Endothelial cell of umbilical vein (primary cell): Measurements from ENCODE around the gene IGFBP2. TPM values are rescaled to one million over a fixed set of nuclear protein-coding genes. Genes with fewer than 3 reads are reported as not detected.

Experiments used
- BruUV-seq: library from RNA; stranded (reverse); fragments of 400-500 nt; replicated peaks from 2 replicates; lab custom pipeline; 2021; lab: Mats Ljungman, UMichigan
- CTCF ChIA-PET: fragments of 300-600, 350-600 bp; sonication (Branson Sonifier 250); formaldehyde crosslinking; loops from one replicate; lab custom pipeline; 2021; ENCODE audit warnings: antibody characterized with exemption, inconsistent platforms; lab: Charles Lee
- POLR2A ChIA-PET: fragments of 300-600, 350-600 bp; sonication (Branson Sonifier 250); formaldehyde crosslinking; loops from one replicate; lab custom pipeline; 2021; ENCODE audit warnings: antibody characterized with exemption, inconsistent platforms; lab: Charles Lee
- DNase-seq: peaks from one replicate; pipeline ENCODE4 v3.0.0-alpha.2; 2011; ENCODE audit warnings: low read depth, low spot score
- FAIRE-seq: peaks from 2 replicates; lab custom pipeline; 2011; peaks lifted over from hg19 to GRCh38; lab: Jason Lieb, UNC
- H2AFZ ChIP-seq: 2 replicates; pipeline ENCODE4 v1.6.0; 2012; ENCODE audit warnings: low read depth, low read length, control low read depth, inconsistent platforms
- H3K27ac ChIP-seq: 2 replicates; pipeline ENCODE4 v1.5.1; 2011; ENCODE audit warnings: low read depth, mild to moderate bottlenecking, control low read depth, low read length, moderate library complexity; ENCODE audit not compliant: insufficient read depth
- H3K27me3 ChIP-seq, 2 experiments: 2 replicates each; pipeline versions ENCODE4 v1.6.0 to v1.6.1; 2011; ENCODE audit warnings: low read length in 2 of 2, mixed read lengths in 1 of 2; ENCODE audit not compliant: control insufficient read depth in 2 of 2, insufficient read depth in 2 of 2
- H3K36me3 ChIP-seq, 2 experiments: 2 replicates in 1 of 2; 3 replicates in 1 of 2; pipeline ENCODE4 v1.5.1; 2011; ENCODE audit warnings: low read length in 2 of 2, mild to moderate bottlenecking in 1 of 2, moderate library complexity in 1 of 2; ENCODE audit not compliant: control insufficient read depth in 2 of 2, insufficient read depth in 2 of 2; ENCODE audit errors: extremely low read depth in 1 of 2
- H3K4me1 ChIP-seq: 3 replicates; pipeline ENCODE4 v1.5.1; 2011; ENCODE audit warnings: mild to moderate bottlenecking, low read length; ENCODE audit not compliant: control insufficient read depth, insufficient read depth; ENCODE audit errors: extremely low read depth
- H3K4me2 ChIP-seq: 2 replicates; pipeline ENCODE4 v1.6.1; 2011; ENCODE audit warnings: low read length, control low read depth, mixed read lengths; ENCODE audit not compliant: insufficient read depth
- H3K4me3 ChIP-seq, 3 experiments: fragments of 200-600 bp in 1 of 3; sonication (generic), shearing (Covaris generic) in 1 of 3; replicated peaks in 1 of 3; 2 replicates each; pipeline ENCODE4 v1.5.1; 2011 to 2016; ENCODE audit warnings: control low read depth in 3 of 3, low read length in 3 of 3, mild to moderate bottlenecking in 2 of 3, inconsistent platforms in 1 of 3, low read depth in 1 of 3, moderate library complexity in 1 of 3; ENCODE audit not compliant: insufficient read depth in 1 of 3
- H3K79me2 ChIP-seq: 2 replicates; pipeline ENCODE4 v1.6.0; 2012; ENCODE audit warnings: low read length, inconsistent platforms; ENCODE audit not compliant: control insufficient read depth, insufficient read depth
- H3K9ac ChIP-seq: replicated peaks from 2 replicates; pipeline ENCODE3; 2011; ENCODE audit warnings: low read length, control low read depth; ENCODE audit not compliant: insufficient read depth; ENCODE audit errors: extremely low read depth
- H3K9me1 ChIP-seq: replicated peaks from 3 replicates; pipeline ENCODE4 v1.6.0; 2011; ENCODE audit warnings: mild to moderate bottlenecking, low read length; ENCODE audit not compliant: control insufficient read depth, insufficient read depth; ENCODE audit errors: extremely low read depth
- H3K9me3 ChIP-seq: replicated peaks from 2 replicates; pipeline ENCODE4 v1.5.1; 2012; ENCODE audit warnings: low read length, inconsistent platforms; ENCODE audit not compliant: control insufficient read depth, insufficient read depth
- H4K20me1 ChIP-seq: replicated peaks from 2 replicates; pipeline ENCODE3; 2011; ENCODE audit warnings: mild to moderate bottlenecking, low read length; ENCODE audit not compliant: control insufficient read depth, insufficient read depth; ENCODE audit errors: extremely low read depth
- EZH2 ChIP-seq: IDR thresholded peaks from 2 replicates; pipeline ENCODE4 v1.6.1; 2012; ENCODE audit warnings: borderline replicate concordance, low read depth, mild to moderate bottlenecking, moderate library complexity, low read length, inconsistent platforms; ENCODE audit not compliant: severe bottlenecking
- FOS ChIP-seq: IDR thresholded peaks from 2 replicates; pipeline ENCODE4 v1.6.1; 2011; ENCODE audit warnings: mild to moderate bottlenecking, low read length, moderate library complexity, borderline replicate concordance; ENCODE audit not compliant: insufficient read depth
- GATA2 ChIP-seq: IDR thresholded peaks from 2 replicates; pipeline ENCODE4 v1.7.0; 2011; ENCODE audit warnings: low read depth, mild to moderate bottlenecking, moderate library complexity, mixed read lengths, low read length; ENCODE audit not compliant: insufficient read length, insufficient read depth
- JUN ChIP-seq: IDR thresholded peaks from 2 replicates; pipeline ENCODE4 v1.6.1; 2011; ENCODE audit warnings: borderline replicate concordance, low read depth; ENCODE audit not compliant: insufficient read length, insufficient read depth
- MYC ChIP-seq: IDR thresholded peaks from one replicate; pipeline ENCODE4 v1.6.1; 2011; ENCODE audit warnings: mild to moderate bottlenecking, low read depth, low read length
- POLR2A ChIP-seq: IDR thresholded peaks from 2 replicates; pipeline ENCODE4 v1.6.1; 2012; ENCODE audit warnings: low read depth, mild to moderate bottlenecking, control low read depth, low read length
- POLR2AphosphoS5 ChIP-seq: IDR thresholded peaks from 2 replicates; pipeline ENCODE4 v1.6.1; 2012; ENCODE audit warnings: low read depth, mild to moderate bottlenecking, control low read depth, low read length, moderate library complexity; ENCODE audit not compliant: insufficient read depth
- dilution Hi-C: fragments of 300-500 bp; cut with MboI; formaldehyde crosslinking; loops from one replicate; pipeline ENCODE4 v1.15.0; 2019; ENCODE audit warnings: low sequenced_read_pairs; ENCODE audit not compliant: extremely low pct_ligation_motif_present
- intact Hi-C: fragments of 100-400 bp; cut with micrococcal nuclease; formaldehyde crosslinking; loops from one replicate; pipeline ENCODE4 v1.10.0; 2022
- polyA plus RNA-seq, 4 experiments: library from polyadenylated mRNA; depleted of rRNA in 3 of 4; stranded (reverse) in 3 of 4; unstranded in 1 of 4; fragments of >200 nt; gene quantifications; 2 replicates each; pipeline versions ENCODE4 v1.2.1 to v1.2.3, GENCODE V29; 2011 to 2012; ENCODE audit warnings: missing spikeins in 1 of 4
- total RNA-seq: library from RNA; stranded (reverse); gene quantifications from 2 replicates; pipeline ENCODE4 v1.2.3, GENCODE V29; 2021
- TF ChIP-seq, protein P1 (sequence below): IDR thresholded peaks from 2 replicates; pipeline ENCODE4 v1.6.1; 2011; ENCODE audit not compliant: insufficient read depth, insufficient read length
- TF ChIP-seq, protein P2 (sequence below), 2 donors: IDR thresholded peaks; 1 replicate in 1 of 2; 2 replicates in 1 of 2; pipeline ENCODE4 v1.5.1; 2011; ENCODE audit warnings: low read length in 2 of 2, mild to moderate bottlenecking in 2 of 2, moderate library complexity in 2 of 2, control low read depth in 1 of 2, inconsistent platforms in 1 of 2, low read depth in 1 of 2; ENCODE audit not compliant: insufficient read depth in 1 of 2; ENCODE audit errors: extremely low read depth in 1 of 2

Gene IGFBP2
- total and polyA plus RNA-seq, 2 donors (not counting 3 experiments of a cell fraction or from before 2014, with no cell fraction given) = 212 to 261 TPM

DNA sequence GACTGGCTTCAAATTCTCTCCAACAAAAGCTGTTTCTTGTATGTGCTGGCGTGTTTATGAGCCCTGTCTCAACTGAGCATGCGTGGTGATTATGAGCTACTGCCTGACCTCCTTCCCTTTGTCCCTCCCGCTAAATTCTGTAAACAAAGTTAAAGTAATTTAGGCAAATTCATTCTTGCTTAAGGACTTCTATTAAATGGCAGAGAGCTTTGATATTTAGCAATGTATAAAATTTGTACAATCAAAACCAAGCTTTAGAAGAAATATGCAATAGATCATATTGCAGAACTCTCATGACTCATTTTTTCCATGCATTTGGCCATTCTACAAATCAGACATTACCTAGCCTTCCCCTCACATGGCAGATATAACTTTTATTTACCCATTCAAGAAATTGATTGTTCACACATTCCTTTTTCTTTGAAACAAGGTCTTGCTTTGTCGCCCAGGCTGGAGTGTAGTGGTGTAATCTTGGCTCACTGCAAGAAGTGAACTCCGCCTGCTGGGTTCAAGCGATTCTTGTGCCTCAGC is 18.2 kb downstream of the IGFBP2 start:
- H3K4me1 ChIP-seq = peaks cover 17% of the 10 kb centered on the region
- no peak overlapping the region for H3K9ac ChIP-seq
- TF ChIP-seq GATA2 (no peak), POLR2AphosphoS5 (no peak), FOS (no peak), EZH2 (no peak), POLR2A (no peak), MYC (no peak), JUN (no peak)
- TF ChIP-seq, protein P1, sequence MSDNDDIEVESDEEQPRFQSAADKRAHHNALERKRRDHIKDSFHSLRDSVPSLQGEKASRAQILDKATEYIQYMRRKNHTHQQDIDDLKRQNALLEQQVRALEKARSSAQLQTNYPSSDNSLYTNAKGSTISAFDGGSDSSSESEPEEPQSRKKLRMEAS = no peak
- TF ChIP-seq, protein P2, sequence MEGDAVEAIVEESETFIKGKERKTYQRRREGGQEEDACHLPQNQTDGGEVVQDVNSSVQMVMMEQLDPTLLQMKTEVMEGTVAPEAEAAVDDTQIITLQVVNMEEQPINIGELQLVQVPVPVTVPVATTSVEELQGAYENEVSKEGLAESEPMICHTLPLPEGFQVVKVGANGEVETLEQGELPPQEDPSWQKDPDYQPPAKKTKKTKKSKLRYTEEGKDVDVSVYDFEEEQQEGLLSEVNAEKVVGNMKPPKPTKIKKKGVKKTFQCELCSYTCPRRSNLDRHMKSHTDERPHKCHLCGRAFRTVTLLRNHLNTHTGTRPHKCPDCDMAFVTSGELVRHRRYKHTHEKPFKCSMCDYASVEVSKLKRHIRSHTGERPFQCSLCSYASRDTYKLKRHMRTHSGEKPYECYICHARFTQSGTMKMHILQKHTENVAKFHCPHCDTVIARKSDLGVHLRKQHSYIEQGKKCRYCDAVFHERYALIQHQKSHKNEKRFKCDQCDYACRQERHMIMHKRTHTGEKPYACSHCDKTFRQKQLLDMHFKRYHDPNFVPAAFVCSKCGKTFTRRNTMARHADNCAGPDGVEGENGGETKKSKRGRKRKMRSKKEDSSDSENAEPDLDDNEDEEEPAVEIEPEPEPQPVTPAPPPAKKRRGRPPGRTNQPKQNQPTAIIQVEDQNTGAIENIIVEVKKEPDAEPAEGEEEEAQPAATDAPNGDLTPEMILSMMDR (IDR thresholded peaks at IDR 0.05; ENCODE audit: extremely low read depth in 1 of 2, insufficient read depth in 1 of 2, low read depth in 1 of 2, low read length in 2 of 2) = no peak
- H3K36me3 ChIP-seq = no peaks in the 10 kb centered on the region
- no TSS peak for BruUV-seq
- no peaks in the 10 kb centered on the region for H3K27me3 ChIP-seq
- no peak overlapping the region for H3K4me2 ChIP-seq
- H4K20me1 ChIP-seq = no peaks in the 10 kb centered on the region
- DNase-seq = peak; percentile 55
- no peaks in the 10 kb centered on the region for H3K9me3 ChIP-seq
- intact Hi-C loops (no loop called here), dilution Hi-C loops (loop anchor here (10.0 kb wide), 1 partner anchor 127 kb away; no protein-coding TSS in a partner anchor)
- H2AFZ ChIP-seq = no peak overlapping the region
- no peaks in the 10 kb centered on the region for H3K9me1 ChIP-seq
- ChIA-PET POLR2A (no interaction called here), CTCF (interaction anchor here (1.3 to 3.0 kb wide), 3 partner anchors 10 to 132 kb away, joined by 4 to 19 read pairs (median 4); no protein-coding TSS in a partner anchor)
- no peak overlapping the region for H3K27ac ChIP-seq
- no peak overlapping the region for H3K4me3 ChIP-seq
- peaks cover 6% of the 10 kb centered on the region for H3K79me2 ChIP-seq
- FAIRE-seq = no peak
